PFSK-1 (cell line): Measurements from ENCODE around the gene MRPL19.

Experiments
- POLR2AphosphoS5 ChIP-seq: IDR thresholded peaks from 2 replicates; pipeline ENCODE4 v1.6.1; 2012; ENCODE audit warnings: low read depth, mild to moderate bottlenecking, control low read depth, low read length, moderate library complexity
- REST ChIP-seq, 2 experiments: IDR thresholded peaks; 2 replicates each; pipeline versions ENCODE4 v1.6.1 to v1.8.0; 2011 to 2012; ENCODE audit warnings: low read depth in 2 of 2, low read length in 2 of 2, control low read depth in 1 of 2, inconsistent platforms in 1 of 2, mild to moderate bottlenecking in 1 of 2, moderate library complexity in 1 of 2; ENCODE audit not compliant: insufficient read depth in 1 of 2
- SIN3A ChIP-seq: IDR thresholded peaks from 2 replicates; pipeline ENCODE4 v1.6.1; 2012; ENCODE audit warnings: mild to moderate bottlenecking, low read length, moderate library complexity, borderline replicate concordance; ENCODE audit not compliant: insufficient read depth

- TF ChIP-seq REST (IDR thresholded peaks at IDR 0.05; ENCODE audit: insufficient read depth in 1 of 2, low read depth in 2 of 2, low read length in 2 of 2) (no peak), POLR2AphosphoS5 (no peak), SIN3A (no peak)
Measured at GRCh38 chr2:75705921-75706320, 59.3 kb downstream of the MRPL19 start.
